Stimulated activated CD4-positive, alpha-beta T cell treated with anti-CD3 and anti-CD28 coated beads, Interleukin-1b, Interleukin-23, amount 100 ng/mL, for 4 hours (primary cell): ENCODE measurements around the gene AKAP13.

Experiments
- DNase-seq, 2 donors: peaks; one replicate each; pipeline ENCODE4 v3.0.0-alpha.2; 2020; ENCODE audit warnings: low read depth in 2 of 2

Gene AKAP13

GRCh38 chr15:85671156-85671555 lies 290.8 kb downstream of the AKAP13 start:
- no peak for DNase-seq

GRCh38 chr15:85672332-85673084 lies 292.1 kb downstream of the AKAP13 start:
- DNase-seq = no peak

GRCh38 chr15:85673326-85673725 lies 292.9 kb downstream of the AKAP13 start:
- DNase-seq = no peak

- no peak for DNase-seq
These were observed 296.1 kb downstream of the AKAP13 start for GRCh38 chr15:85676342-85677098.

GRCh38 chr15:85679231-85679630 lies 298.8 kb downstream of the AKAP13 start:
- DNase-seq = no peak

- DNase-seq = no peak
These were observed 301.0 kb downstream of the AKAP13 start for GRCh38 chr15:85681386-85681785.

- no peak for DNase-seq
These were observed 303.8 kb downstream of the AKAP13 start for GRCh38 chr15:85684174-85684710.

- no peak for DNase-seq
These were observed 305.0 kb downstream of the AKAP13 start for GRCh38 chr15:85685356-85685755.

- DNase-seq = no peak
These were observed 306.9 kb downstream of the AKAP13 start for GRCh38 chr15:85687329-85687728.

- no peak for DNase-seq
These were observed 308.3 kb downstream of the AKAP13 start for GRCh38 chr15:85688711-85689110.

- DNase-seq = peak in 1 of 2 donors; percentile 45
These were observed 309.3 kb downstream of the AKAP13 start for GRCh38 chr15:85689729-85690128.

- no peak for DNase-seq
These were observed 310.3 kb downstream of the AKAP13 start for GRCh38 chr15:85690561-85691231.

GRCh38 chr15:85691350-85692240 lies 311.2 kb downstream of the AKAP13 start:
- no peak for DNase-seq

- DNase-seq = no peak
These were observed 311.9 kb downstream of the AKAP13 start for GRCh38 chr15:85692321-85692720.

GRCh38 chr15:85692873-85693272 lies 312.5 kb downstream of the AKAP13 start:
- no peak for DNase-seq

- DNase-seq = no peak
These were observed 312.9 kb downstream of the AKAP13 start for GRCh38 chr15:85693277-85693676.

- no peak for DNase-seq
These were observed 313.7 kb downstream of the AKAP13 start for GRCh38 chr15:85694091-85694490.

- DNase-seq = no peak
These were observed 320.4 kb downstream of the AKAP13 start for GRCh38 chr15:85700767-85701166.

GRCh38 chr15:85702321-85703101 lies 322.1 kb downstream of the AKAP13 start:
- DNase-seq = no peak

- no peak for DNase-seq
These were observed 323.7 kb downstream of the AKAP13 start for GRCh38 chr15:85704066-85704465.
